ENCODE data around the gene PPP6R3. TPM values are rescaled to one million over a fixed set of nuclear protein-coding genes. Genes with fewer than 3 reads are reported as not detected.

PPP6R3 gene
- total RNA-seq, 3 donors from 2014 or later (not counting 1 experiment from before 2014, with no cell fraction given): 148 to 176 (median 149) TPM

DNA sequence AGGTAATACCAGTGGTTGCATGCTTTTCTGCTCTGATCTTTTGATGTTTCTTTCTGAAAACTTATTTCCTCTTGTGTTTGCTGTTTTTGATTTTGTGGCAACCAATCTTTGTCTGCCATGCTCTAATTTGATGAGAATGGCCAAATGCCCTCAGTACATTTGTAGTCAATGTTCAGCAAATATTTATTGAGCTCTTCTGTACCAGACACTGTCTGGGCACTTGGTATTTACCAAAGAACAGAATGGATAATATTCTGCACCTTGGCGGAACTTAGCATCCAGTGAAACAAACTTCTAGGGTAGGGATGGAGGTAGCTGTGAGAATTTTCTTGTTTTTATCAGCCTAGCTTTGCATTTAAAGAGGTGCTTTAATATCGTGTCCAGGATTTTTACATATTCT, 19.6 kb downstream of the PPP6R3 start:
- H3K27me3 ChIP-seq (ENCODE audit: control insufficient read depth, insufficient read depth, low read length): no peaks in the 10 kb centered on the region
- no peak overlapping the region for H3K4me3 ChIP-seq (ENCODE audit: low read length)
- TF ChIP-seq, protein P1, sequence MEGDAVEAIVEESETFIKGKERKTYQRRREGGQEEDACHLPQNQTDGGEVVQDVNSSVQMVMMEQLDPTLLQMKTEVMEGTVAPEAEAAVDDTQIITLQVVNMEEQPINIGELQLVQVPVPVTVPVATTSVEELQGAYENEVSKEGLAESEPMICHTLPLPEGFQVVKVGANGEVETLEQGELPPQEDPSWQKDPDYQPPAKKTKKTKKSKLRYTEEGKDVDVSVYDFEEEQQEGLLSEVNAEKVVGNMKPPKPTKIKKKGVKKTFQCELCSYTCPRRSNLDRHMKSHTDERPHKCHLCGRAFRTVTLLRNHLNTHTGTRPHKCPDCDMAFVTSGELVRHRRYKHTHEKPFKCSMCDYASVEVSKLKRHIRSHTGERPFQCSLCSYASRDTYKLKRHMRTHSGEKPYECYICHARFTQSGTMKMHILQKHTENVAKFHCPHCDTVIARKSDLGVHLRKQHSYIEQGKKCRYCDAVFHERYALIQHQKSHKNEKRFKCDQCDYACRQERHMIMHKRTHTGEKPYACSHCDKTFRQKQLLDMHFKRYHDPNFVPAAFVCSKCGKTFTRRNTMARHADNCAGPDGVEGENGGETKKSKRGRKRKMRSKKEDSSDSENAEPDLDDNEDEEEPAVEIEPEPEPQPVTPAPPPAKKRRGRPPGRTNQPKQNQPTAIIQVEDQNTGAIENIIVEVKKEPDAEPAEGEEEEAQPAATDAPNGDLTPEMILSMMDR (IDR thresholded peaks at IDR 0.05): no peak
- no peak overlapping the region for H3K4me3 Mint-ChIP-seq
- no peaks in the 10 kb centered on the region for H3K9me3 ChIP-seq (ENCODE audit: control insufficient read depth, insufficient read depth, low read length)
- peak overlapping the region; percentile 19 to 43 for H3K27ac Mint-ChIP-seq
- no peaks in the 10 kb centered on the region for H3K36me3 ChIP-seq (ENCODE audit: control insufficient read depth, insufficient read depth, low read length)
- 95% methylated on average over 2 of the region's 2 CpGs for WGBS (ENCODE audit: insufficient coverage)
- DNase-seq (no peak), ATAC-seq (no peak)
- intact Hi-C loops (cut with micrococcal nuclease): no loop called here
- H3K4me1 ChIP-seq (ENCODE audit: control insufficient read depth, insufficient read depth, low read length): peaks cover 3% of the 10 kb centered on the region
- no peaks in the 10 kb centered on the region for H3K27me3 Mint-ChIP-seq (ENCODE audit: low read depth in 2 of 2)
- H3K9me3 Mint-ChIP-seq: no peaks in the 10 kb centered on the region
- no peak overlapping the region for H3K27ac ChIP-seq (ENCODE audit: low read length)
- H3K4me1 Mint-ChIP-seq: peaks cover 66 to 79% of the 10 kb centered on the region in 2 donors
- no peaks in the 10 kb centered on the region for H3K36me3 Mint-ChIP-seq

DNA sequence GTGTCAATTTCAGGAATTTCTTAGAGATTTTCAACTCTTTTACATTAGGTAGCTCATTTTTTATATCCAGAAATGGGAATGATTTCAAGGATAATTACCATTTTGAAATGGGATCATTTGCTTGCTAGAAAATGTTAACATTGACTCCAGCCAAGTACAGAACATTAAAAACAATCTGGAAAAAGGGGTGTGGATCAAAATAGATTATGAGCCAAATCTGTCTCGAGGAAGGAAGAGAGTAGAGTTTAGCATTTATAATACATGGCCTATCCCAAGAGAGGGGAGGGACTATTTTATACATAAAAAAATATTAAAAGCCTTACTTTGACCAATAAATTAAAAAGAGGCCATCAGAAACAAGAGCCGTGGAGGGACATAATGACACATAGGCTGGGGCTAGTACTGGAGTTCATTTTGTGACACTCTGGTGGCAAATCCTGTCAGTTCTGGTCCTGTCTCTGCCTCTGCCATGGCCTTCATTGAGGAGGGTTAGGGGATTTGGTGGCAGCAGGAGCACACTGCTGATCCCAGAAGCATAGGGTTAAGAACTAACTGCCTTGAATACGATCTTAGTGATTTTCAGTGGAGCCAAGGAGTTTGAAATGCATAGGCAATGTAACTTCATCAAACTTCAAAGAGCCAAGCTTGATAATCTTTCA, 20.4 kb downstream of the PPP6R3 start:
- H3K4me1 ChIP-seq (ENCODE audit: control insufficient read depth, insufficient read depth, low read length): peaks cover 7% of the 10 kb centered on the region
- H3K27me3 ChIP-seq (ENCODE audit: control insufficient read depth, insufficient read depth, low read length): no peaks in the 10 kb centered on the region
- TF ChIP-seq, protein P1 (IDR thresholded peaks at IDR 0.05): no peak
- 93% methylated on average over 2 of the region's 3 CpGs for WGBS (ENCODE audit: insufficient coverage)
- H3K4me1 Mint-ChIP-seq: peaks cover 70 to 82% of the 10 kb centered on the region in 2 donors
- peak overlapping the region; percentile 19 to 43 for H3K27ac Mint-ChIP-seq
- no peak overlapping the region for H3K4me3 Mint-ChIP-seq
- no peaks in the 10 kb centered on the region for H3K27me3 Mint-ChIP-seq (ENCODE audit: low read depth in 2 of 2)
- DNase-seq (no peak), ATAC-seq (peak in 1 of 3 donors; percentile 24)
- H3K9me3 ChIP-seq (ENCODE audit: control insufficient read depth, insufficient read depth, low read length): no peaks in the 10 kb centered on the region
- H3K9me3 Mint-ChIP-seq: no peaks in the 10 kb centered on the region
- H3K36me3 ChIP-seq (ENCODE audit: control insufficient read depth, insufficient read depth, low read length): no peaks in the 10 kb centered on the region
- H3K4me3 ChIP-seq (ENCODE audit: low read length): no peak overlapping the region
- intact Hi-C loops (cut with micrococcal nuclease): no loop called here
- H3K36me3 Mint-ChIP-seq: no peaks in the 10 kb centered on the region
- H3K27ac ChIP-seq (ENCODE audit: low read length): no peak overlapping the region

DNA sequence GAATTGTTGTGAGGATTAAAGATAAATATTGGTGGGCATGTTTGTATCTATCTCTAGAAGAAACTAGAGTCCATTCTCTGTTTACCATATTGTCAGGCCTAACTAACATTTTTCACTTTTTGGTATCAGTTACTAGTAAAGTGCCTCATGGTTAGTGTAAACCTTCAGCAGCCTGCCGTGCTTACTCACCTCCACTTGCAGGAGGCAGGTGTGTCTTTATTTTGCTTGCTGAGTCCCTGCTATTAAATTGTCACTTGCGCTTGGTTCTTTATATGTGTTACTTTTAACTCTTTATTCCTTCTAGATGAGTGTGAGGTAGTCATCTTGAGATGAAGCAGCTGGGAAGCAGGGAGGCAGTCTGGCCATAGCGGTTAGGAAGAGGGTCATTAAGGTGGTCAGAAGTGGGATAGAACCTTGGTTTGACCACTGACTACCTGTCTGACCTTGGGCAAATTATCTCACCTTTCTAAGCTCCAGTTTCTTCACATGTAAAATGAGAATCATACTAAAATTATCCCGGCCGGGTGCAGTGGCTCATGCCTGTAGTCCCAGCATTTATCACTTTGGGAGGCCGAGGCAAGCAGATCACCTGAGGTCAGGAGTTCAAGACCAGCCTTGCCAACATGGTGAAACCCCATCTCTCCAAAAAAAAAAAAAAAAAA, 21.2 kb downstream of the PPP6R3 start:
- no peak for DNase-seq
- Mint-ChIP-seq H3K27ac (peak overlapping the region; percentile 19 to 43), H3K36me3 (no peaks in the 10 kb centered on the region), H3K27me3 (ENCODE audit: low read depth in 2 of 2) (no peaks in the 10 kb centered on the region), H3K4me3 (no peak overlapping the region), H3K9me3 (no peaks in the 10 kb centered on the region), H3K4me1 (peaks cover 71 to 84% of the 10 kb centered on the region in 2 donors)
- TF ChIP-seq, protein P1 (IDR thresholded peaks at IDR 0.05): no peak
- Histone ChIP-seq H3K27ac (ENCODE audit: low read length) (no peak overlapping the region), H3K4me3 (ENCODE audit: low read length) (no peak overlapping the region), H3K36me3 (ENCODE audit: control insufficient read depth, insufficient read depth, low read length) (no peaks in the 10 kb centered on the region), H3K4me1 (ENCODE audit: control insufficient read depth, insufficient read depth, low read length) (peaks cover 5% of the 10 kb centered on the region), H3K27me3 (ENCODE audit: control insufficient read depth, insufficient read depth, low read length) (no peaks in the 10 kb centered on the region), H3K9me3 (ENCODE audit: control insufficient read depth, insufficient read depth, low read length) (no peaks in the 10 kb centered on the region)
- no peak for ATAC-seq
- intact Hi-C loops (cut with micrococcal nuclease): no loop called here
- WGBS (ENCODE audit: insufficient coverage): 79% methylated on average over 6 of the region's 6 CpGs
